Body of pancreas (tissue), 4 donors: Measurements from ENCODE around the gene LRRC63. TPM values are rescaled to one million over a fixed set of nuclear protein-coding genes. Genes with fewer than 3 reads are reported as not detected.

ENCODE experiments used
- ATAC-seq: fragments of 150-250 bp; one replicate; pipeline ENCODE4 v1.9.1; 2016
- DNase-seq, 4 donors: peaks; one replicate each; pipeline ENCODE4 v3.0.0-alpha.2; 2019
- H3K27ac ChIP-seq, 4 donors: fragments of 200-600 bp; sonication (generic); 1 replicate in 3 of 4; 2 replicates in 1 of 4; pipeline versions ENCODE4 v1.5.1 to v1.6.1; 2016 to 2019; ENCODE audit warnings: mild to moderate bottlenecking in 1 of 4, mixed read lengths in 1 of 4, moderate library complexity in 1 of 4
- H3K27me3 ChIP-seq, 2 donors: fragments of 200-600 bp; sonication (generic); one replicate each; pipeline ENCODE4 v1.6.0; 2016; ENCODE audit warnings: mild to moderate bottlenecking in 1 of 2
- H3K36me3 ChIP-seq, 2 donors: fragments of 200-600 bp; sonication (generic); replicated peaks in 1 of 2; 2 replicates each; pipeline ENCODE4 v1.5.1; 2016; ENCODE audit warnings: low read depth in 2 of 2; ENCODE audit not compliant: insufficient read depth in 1 of 2
- H3K4me1 ChIP-seq: fragments of 200-600 bp; sonication (generic); one replicate; pipeline ENCODE4 v1.6.0; 2016
- H3K4me3 ChIP-seq, 2 donors: fragments of 200-600 bp; sonication (generic); 1 replicate in 1 of 2; 2 replicates in 1 of 2; pipeline ENCODE4 v1.5.1; 2016 to 2019
- H3K9me3 ChIP-seq, 3 donors: fragments of 200-600 bp; sonication (generic); 1 replicate in 2 of 3; 2 replicates in 1 of 3; pipeline ENCODE4 v1.5.1; 2016
- POLR2A ChIP-seq, 3 donors: fragments of 450-650 bp; IDR thresholded peaks; one replicate each; pipeline ENCODE4 v1.6.1; 2016; ENCODE audit warnings: antibody characterized with exemption in 3 of 3, mild to moderate bottlenecking in 2 of 3
- WGBS, 2 donors: methylation state at CpG; one replicate each; pipeline ENCODE4 v1.1.5; 2017; 5-methylcytosine and 5-hydroxymethylcytosine counted together
- intact Hi-C: fragments of 100-400 bp; cut with DNase I; formaldehyde crosslinking; loops from one replicate; pipeline ENCODE4 v1.15.1; 2023
- total RNA-seq, 2 donors: library from RNA; depleted of rRNA; stranded (reverse); fragments of >200 nt; gene quantifications; one replicate each; pipeline ENCODE4 v1.1.0, GENCODE V29; 2016
- TF ChIP-seq, protein P1 (sequence below), 7 experiments: fragments of 450-650 bp in 4 of 7; fragments of 200-600 bp in 3 of 7; sonication (generic) in 3 of 7; IDR thresholded peaks; one replicate each; pipeline ENCODE4 v1.5.1; 2016 to 2019; ENCODE audit warnings: antibody characterized with exemption in 7 of 7

LRRC63 gene
- total RNA-seq, 2 donors from 2014 or later = not detected

DNA sequence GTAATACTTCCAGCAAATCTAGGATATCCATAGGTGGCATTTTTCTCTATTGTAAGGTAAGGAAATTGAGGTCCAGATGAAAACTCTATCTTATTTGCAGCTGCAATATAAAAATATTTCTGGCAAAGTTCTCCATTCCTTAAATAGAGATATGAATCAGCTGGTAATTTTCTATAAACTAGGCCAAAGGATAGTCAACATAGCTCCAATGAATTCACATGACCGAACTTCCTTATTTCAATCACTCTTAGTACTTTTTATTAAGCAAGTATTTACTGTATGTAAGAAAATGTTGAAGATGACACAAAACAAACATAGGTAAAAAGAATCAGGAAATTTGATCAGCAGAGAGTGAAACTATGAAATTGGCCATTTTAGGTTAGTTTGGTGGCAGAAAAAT, 16.7 kb upstream of the LRRC63 start:
- no peaks in the 10 kb centered on the region for H3K36me3 ChIP-seq
- H3K9me3 ChIP-seq = no peaks in the 10 kb centered on the region
- H3K4me1 ChIP-seq = no peaks in the 10 kb centered on the region
- no peaks in the 10 kb centered on the region for H3K27me3 ChIP-seq
- WGBS, 2 donors = 68 to 80% methylated on average over 1 of the region's 1 CpG
- ATAC-seq (no peak), DNase-seq (no peak)
- no peak for TF ChIP-seq POLR2A (IDR thresholded peaks at IDR 0.05)
- TF ChIP-seq, protein P1, sequence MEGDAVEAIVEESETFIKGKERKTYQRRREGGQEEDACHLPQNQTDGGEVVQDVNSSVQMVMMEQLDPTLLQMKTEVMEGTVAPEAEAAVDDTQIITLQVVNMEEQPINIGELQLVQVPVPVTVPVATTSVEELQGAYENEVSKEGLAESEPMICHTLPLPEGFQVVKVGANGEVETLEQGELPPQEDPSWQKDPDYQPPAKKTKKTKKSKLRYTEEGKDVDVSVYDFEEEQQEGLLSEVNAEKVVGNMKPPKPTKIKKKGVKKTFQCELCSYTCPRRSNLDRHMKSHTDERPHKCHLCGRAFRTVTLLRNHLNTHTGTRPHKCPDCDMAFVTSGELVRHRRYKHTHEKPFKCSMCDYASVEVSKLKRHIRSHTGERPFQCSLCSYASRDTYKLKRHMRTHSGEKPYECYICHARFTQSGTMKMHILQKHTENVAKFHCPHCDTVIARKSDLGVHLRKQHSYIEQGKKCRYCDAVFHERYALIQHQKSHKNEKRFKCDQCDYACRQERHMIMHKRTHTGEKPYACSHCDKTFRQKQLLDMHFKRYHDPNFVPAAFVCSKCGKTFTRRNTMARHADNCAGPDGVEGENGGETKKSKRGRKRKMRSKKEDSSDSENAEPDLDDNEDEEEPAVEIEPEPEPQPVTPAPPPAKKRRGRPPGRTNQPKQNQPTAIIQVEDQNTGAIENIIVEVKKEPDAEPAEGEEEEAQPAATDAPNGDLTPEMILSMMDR (IDR thresholded peaks at IDR 0.05) = no peak
- intact Hi-C loops = no loop called here
- no peak overlapping the region for H3K27ac ChIP-seq
- no peak overlapping the region for H3K4me3 ChIP-seq

GRCh38 chr13:46197299-46198048, 14.3 kb upstream of the LRRC63 start:
- WGBS, 2 donors = 54 to 61% methylated on average over 4 of the region's 4 CpGs
- no peak for DNase-seq
- no peak overlapping the region for H3K4me3 ChIP-seq
- H3K27ac ChIP-seq = no peak overlapping the region
- TF ChIP-seq, protein P1 (IDR thresholded peaks at IDR 0.05) = no peak
- no peak for TF ChIP-seq POLR2A (IDR thresholded peaks at IDR 0.05)
- H3K36me3 ChIP-seq = no peaks in the 10 kb centered on the region
- no peaks in the 10 kb centered on the region for H3K9me3 ChIP-seq
- H3K4me1 ChIP-seq = no peaks in the 10 kb centered on the region
- ATAC-seq = no peak
- intact Hi-C loops = no loop called here
- H3K27me3 ChIP-seq = no peaks in the 10 kb centered on the region

DNA sequence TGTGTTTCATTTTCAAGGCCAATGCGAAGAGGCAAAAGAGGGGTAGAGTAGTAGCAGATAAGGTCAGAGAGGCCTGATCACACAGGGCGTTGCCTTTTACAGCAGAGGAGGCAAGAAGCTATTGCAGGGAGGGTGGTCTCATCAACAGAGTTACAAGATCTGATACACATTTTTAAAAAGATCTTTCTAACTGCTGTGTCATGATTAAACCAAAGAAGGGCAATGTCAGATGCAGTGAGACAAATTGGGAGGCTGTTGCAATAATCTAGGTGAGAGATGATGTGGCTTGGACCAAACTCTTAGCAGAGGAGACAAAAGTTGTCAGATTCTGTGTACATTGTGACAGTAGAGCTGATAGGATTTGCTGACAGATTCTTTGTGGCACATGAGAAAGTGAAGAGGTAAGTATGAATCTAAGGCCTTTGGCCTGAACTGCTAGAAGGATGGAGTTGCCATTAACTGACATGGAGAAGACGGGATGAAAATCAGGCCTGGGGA, 13.0 kb upstream of the LRRC63 start:
- no peak overlapping the region for H3K27ac ChIP-seq
- H3K9me3 ChIP-seq = no peaks in the 10 kb centered on the region
- TF ChIP-seq, protein P1 (IDR thresholded peaks at IDR 0.05) = no peak
- TF ChIP-seq POLR2A (IDR thresholded peaks at IDR 0.05) = no peak
- 71 to 72% methylated on average over 3 of the region's 3 CpGs for whole genome bisulfite sequencing, 2 donors
- no peaks in the 10 kb centered on the region for H3K36me3 ChIP-seq
- H3K4me1 ChIP-seq = no peaks in the 10 kb centered on the region
- H3K4me3 ChIP-seq = no peak overlapping the region
- intact Hi-C loops = no loop called here
- DNase-seq (no peak), ATAC-seq (no peak)
- H3K27me3 ChIP-seq = no peaks in the 10 kb centered on the region

DNA sequence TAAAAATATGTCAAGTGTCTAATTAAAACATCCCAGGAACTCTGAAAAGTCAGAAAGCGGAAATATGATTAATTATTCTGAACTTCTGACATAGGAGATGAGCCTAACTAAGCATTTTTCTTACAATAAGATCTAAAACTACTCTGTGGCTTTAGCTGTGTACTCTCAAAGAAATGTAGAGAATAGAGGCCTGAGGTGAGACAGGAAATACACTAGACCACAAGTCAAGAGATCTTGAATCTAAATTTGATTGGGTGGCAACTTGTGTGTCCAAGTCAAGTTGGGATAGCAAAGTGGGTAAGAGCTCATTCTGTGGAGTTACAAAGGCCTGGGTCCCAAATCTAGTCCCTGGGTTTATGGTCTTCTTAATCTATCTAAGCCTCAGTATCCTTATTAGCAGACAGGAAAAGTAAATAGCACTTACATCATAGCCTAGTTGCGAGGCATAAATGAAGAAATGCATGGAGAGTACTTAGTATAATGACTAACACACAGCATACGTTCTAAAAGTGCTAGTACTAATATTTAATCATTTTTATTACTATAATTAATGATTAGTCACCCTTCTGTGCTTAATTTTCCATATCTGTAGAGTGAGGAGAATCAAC, 9.4 kb upstream of the LRRC63 start:
- Histone ChIP-seq H3K4me3 (no peak overlapping the region), H3K27me3 (no peaks in the 10 kb centered on the region), H3K4me1 (no peaks in the 10 kb centered on the region), H3K27ac (no peak overlapping the region), H3K36me3 (no peaks in the 10 kb centered on the region), H3K9me3 (no peaks in the 10 kb centered on the region)
- TF ChIP-seq POLR2A (IDR thresholded peaks at IDR 0.05) = no peak
- TF ChIP-seq, protein P1 (IDR thresholded peaks at IDR 0.05) = no peak
- DNase-seq (no peak), ATAC-seq (no peak)
- intact Hi-C loops = no loop called here
- 67 to 78% methylated on average over 3 of the region's 3 CpGs for WGBS, 2 donors
